Body of pancreas (tissue), 4 donors: ENCODE measurements around the gene ANKRD6. TPM values are rescaled to one million over a fixed set of nuclear protein-coding genes. Genes with fewer than 3 reads are reported as not detected.

ENCODE experiments used
- ATAC-seq: fragments of 150-250 bp; one replicate; pipeline ENCODE4 v1.9.1; 2016
- DNase-seq, 4 donors: peaks; one replicate each; pipeline ENCODE4 v3.0.0-alpha.2; 2019
- H3K27ac ChIP-seq, 4 donors: fragments of 200-600 bp; sonication (generic); 1 replicate in 3 of 4; 2 replicates in 1 of 4; pipeline versions ENCODE4 v1.5.1 to v1.6.1; 2016 to 2019; ENCODE audit warnings: mild to moderate bottlenecking in 1 of 4, mixed read lengths in 1 of 4, moderate library complexity in 1 of 4
- H3K27me3 ChIP-seq, 2 donors: fragments of 200-600 bp; sonication (generic); one replicate each; pipeline ENCODE4 v1.6.0; 2016; ENCODE audit warnings: mild to moderate bottlenecking in 1 of 2
- H3K36me3 ChIP-seq, 2 donors: fragments of 200-600 bp; sonication (generic); replicated peaks in 1 of 2; 2 replicates each; pipeline ENCODE4 v1.5.1; 2016; ENCODE audit warnings: low read depth in 2 of 2; ENCODE audit not compliant: insufficient read depth in 1 of 2
- H3K4me1 ChIP-seq: fragments of 200-600 bp; sonication (generic); one replicate; pipeline ENCODE4 v1.6.0; 2016
- H3K4me3 ChIP-seq, 2 donors: fragments of 200-600 bp; sonication (generic); 1 replicate in 1 of 2; 2 replicates in 1 of 2; pipeline ENCODE4 v1.5.1; 2016 to 2019
- H3K9me3 ChIP-seq, 3 donors: fragments of 200-600 bp; sonication (generic); 1 replicate in 2 of 3; 2 replicates in 1 of 3; pipeline ENCODE4 v1.5.1; 2016
- CTCF ChIP-seq, 7 experiments: fragments of 450-650 bp in 4 of 7; fragments of 200-600 bp in 3 of 7; sonication (generic) in 3 of 7; IDR thresholded peaks; one replicate each; pipeline ENCODE4 v1.5.1; 2016 to 2019; ENCODE audit warnings: antibody characterized with exemption in 7 of 7
- POLR2A ChIP-seq, 3 donors: fragments of 450-650 bp; IDR thresholded peaks; one replicate each; pipeline ENCODE4 v1.6.1; 2016; ENCODE audit warnings: antibody characterized with exemption in 3 of 3, mild to moderate bottlenecking in 2 of 3
- WGBS, 2 donors: methylation state at CpG; one replicate each; pipeline ENCODE4 v1.1.5; 2017; 5-methylcytosine and 5-hydroxymethylcytosine counted together
- intact Hi-C: fragments of 100-400 bp; cut with DNase I; formaldehyde crosslinking; loops from one replicate; pipeline ENCODE4 v1.15.1; 2023
- total RNA-seq, 2 donors: library from RNA; depleted of rRNA; stranded (reverse); fragments of >200 nt; gene quantifications; one replicate each; pipeline ENCODE4 v1.1.0, GENCODE V29; 2016

The ANKRD6 gene
- total RNA-seq, 2 donors from 2014 or later: 16.9 to 21.4 TPM

- H3K4me3 ChIP-seq: no peak overlapping the region
- ATAC-seq (no peak), DNase-seq (no peak)
- 89% methylated on average over 4 of the region's 4 CpGs for WGBS, 2 donors
- no peaks in the 10 kb centered on the region for H3K4me1 ChIP-seq
- intact Hi-C loops: no loop called here
- no peak for TF ChIP-seq CTCF (IDR thresholded peaks at IDR 0.05)
- no peak for TF ChIP-seq POLR2A (IDR thresholded peaks at IDR 0.05)
- peaks cover 0 to 27% of the 10 kb centered on the region in 2 donors for H3K36me3 ChIP-seq
- H3K27me3 ChIP-seq: no peaks in the 10 kb centered on the region
- H3K9me3 ChIP-seq: no peaks in the 10 kb centered on the region
- no peak overlapping the region for H3K27ac ChIP-seq
These were observed 228.0 kb downstream of the ANKRD6 start for GRCh38 chr6:89660981-89661380.

- no peak for ATAC-seq
These were observed 228.6 kb downstream of the ANKRD6 start for GRCh38 chr6:89661559-89661958.

GRCh38 chr6:89662659-89663223 is 229.8 kb downstream of the ANKRD6 start:
- peaks cover 0 to 21% of the 10 kb centered on the region in 2 donors for H3K36me3 ChIP-seq
- H3K27ac ChIP-seq: no peak overlapping the region
- H3K9me3 ChIP-seq: no peaks in the 10 kb centered on the region
- WGBS, 2 donors: 93 to 98% methylated on average over 4 of the region's 4 CpGs
- intact Hi-C loops: no loop called here
- no peaks in the 10 kb centered on the region for H3K4me1 ChIP-seq
- no peak for ATAC-seq
- no peaks in the 10 kb centered on the region for H3K27me3 ChIP-seq
- TF ChIP-seq CTCF (IDR thresholded peaks at IDR 0.05) (no peak), POLR2A (IDR thresholded peaks at IDR 0.05) (no peak)
- H3K4me3 ChIP-seq: no peak overlapping the region
- DNase-seq: no peak

More at GRCh38 chr6:89661559-89661958, 228.6 kb downstream of the ANKRD6 start:
- no peak for DNase-seq
- H3K4me1 ChIP-seq: no peaks in the 10 kb centered on the region
- WGBS, 2 donors: 41 to 56% methylated on average over 1 of the region's 1 CpG
- H3K9me3 ChIP-seq: no peaks in the 10 kb centered on the region
- peaks cover 0 to 29% of the 10 kb centered on the region in 2 donors for H3K36me3 ChIP-seq
- no peak overlapping the region for H3K4me3 ChIP-seq
- TF ChIP-seq POLR2A (IDR thresholded peaks at IDR 0.05): no peak
- no peak for TF ChIP-seq CTCF (IDR thresholded peaks at IDR 0.05)
- H3K27ac ChIP-seq: no peak overlapping the region
- intact Hi-C loops: no loop called here
- H3K27me3 ChIP-seq: no peaks in the 10 kb centered on the region

- intact Hi-C loops: no loop called here
- Histone ChIP-seq H3K36me3 (peaks cover 0 to 31% of the 10 kb centered on the region in 2 donors), H3K27me3 (no peaks in the 10 kb centered on the region), H3K4me1 (no peaks in the 10 kb centered on the region), H3K9me3 (no peaks in the 10 kb centered on the region), H3K4me3 (no peak overlapping the region), H3K27ac (no peak overlapping the region)
- DNase-seq (no peak), ATAC-seq (no peak)
- TF ChIP-seq POLR2A (IDR thresholded peaks at IDR 0.05): no peak
- WGBS, 2 donors: 87 to 88% methylated on average over 5 of the region's 5 CpGs
These were observed 235.1 kb downstream of the ANKRD6 start for GRCh38 chr6:89667872-89668556.

GRCh38 chr6:89669002-89669401 is 236.1 kb downstream of the ANKRD6 start:
- Histone ChIP-seq H3K27ac (no peak overlapping the region), H3K27me3 (no peaks in the 10 kb centered on the region), H3K36me3 (peaks cover 0 to 36% of the 10 kb centered on the region in 2 donors), H3K4me3 (no peak overlapping the region), H3K9me3 (no peaks in the 10 kb centered on the region), H3K4me1 (no peaks in the 10 kb centered on the region)
- TF ChIP-seq POLR2A (IDR thresholded peaks at IDR 0.05): no peak
- TF ChIP-seq CTCF (IDR thresholded peaks at IDR 0.05): no peak
- no peak for DNase-seq
- WGBS, 2 donors: 78 to 83% methylated on average over 6 of the region's 6 CpGs
- ATAC-seq: no peak
- intact Hi-C loops: no loop called here
